ENCODE results near the gene GRHL1.

The GRHL1 gene

DNA sequence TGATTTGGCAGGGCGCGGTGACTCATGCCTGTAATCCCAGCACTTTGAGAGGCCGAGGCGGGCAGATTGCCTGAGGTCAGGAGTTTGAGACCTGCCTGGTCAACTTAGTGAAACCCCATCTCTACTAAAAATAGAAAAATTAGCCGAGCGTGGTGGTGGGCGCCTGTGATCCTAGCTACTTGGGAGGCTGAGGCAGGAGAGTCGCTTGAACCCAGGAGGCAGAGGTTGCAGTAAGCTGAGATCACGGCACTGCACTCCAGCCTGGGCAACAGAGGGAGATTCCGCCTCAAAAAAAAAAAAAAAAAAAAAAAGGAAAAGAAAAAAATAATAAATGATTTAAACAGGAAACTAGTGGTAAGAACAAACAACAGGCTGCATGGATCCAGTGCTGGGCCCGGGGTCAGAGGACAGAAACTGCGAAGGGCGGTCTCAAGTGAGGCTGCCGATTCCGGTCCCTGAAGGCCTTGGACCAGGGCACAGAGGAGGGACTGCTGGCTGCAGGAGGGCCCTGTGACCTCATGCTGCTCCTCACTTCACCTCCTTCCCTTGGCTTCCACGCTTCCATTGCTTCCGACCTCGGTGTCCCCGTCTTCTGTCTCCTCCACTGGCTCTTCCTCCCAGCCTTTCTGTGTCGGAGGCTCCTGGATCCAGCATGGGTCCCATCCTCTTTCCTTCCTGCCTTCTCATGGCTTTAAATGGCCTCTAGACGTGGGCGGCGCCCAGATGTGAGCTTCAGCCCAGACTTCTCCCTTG lies 2.1 kb upstream of the GRHL1 start:
- DNase-seq (ENCODE audit: low read depth, low spot score): no peak

DNA sequence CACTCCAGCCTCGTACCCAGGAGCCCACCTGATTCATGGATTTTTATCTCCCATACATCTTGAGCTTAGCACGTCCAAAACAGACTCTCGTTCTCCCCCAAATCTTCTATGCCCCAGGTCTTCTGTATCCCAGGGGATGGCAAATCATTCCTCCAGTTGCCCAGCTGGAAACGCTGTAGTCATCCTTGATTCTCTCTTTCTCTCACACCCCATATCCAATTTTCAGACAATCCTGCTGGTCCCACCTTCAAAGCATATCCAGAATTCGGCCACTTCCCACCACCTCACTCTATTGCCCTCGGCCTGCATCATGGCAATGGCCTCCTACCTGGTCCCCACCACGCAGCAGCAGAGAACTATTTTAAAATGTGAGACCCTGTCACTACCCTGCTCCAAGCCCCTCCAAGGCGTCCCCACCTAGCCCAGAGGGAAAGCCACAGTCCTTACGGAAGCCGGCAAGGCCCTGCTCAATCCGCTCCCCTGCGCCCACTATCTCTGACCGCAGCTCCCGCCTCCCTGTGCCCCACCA lies 1.4 kb upstream of the GRHL1 start:
- DNase-seq (ENCODE audit: low read depth, low spot score): no peak

DNA sequence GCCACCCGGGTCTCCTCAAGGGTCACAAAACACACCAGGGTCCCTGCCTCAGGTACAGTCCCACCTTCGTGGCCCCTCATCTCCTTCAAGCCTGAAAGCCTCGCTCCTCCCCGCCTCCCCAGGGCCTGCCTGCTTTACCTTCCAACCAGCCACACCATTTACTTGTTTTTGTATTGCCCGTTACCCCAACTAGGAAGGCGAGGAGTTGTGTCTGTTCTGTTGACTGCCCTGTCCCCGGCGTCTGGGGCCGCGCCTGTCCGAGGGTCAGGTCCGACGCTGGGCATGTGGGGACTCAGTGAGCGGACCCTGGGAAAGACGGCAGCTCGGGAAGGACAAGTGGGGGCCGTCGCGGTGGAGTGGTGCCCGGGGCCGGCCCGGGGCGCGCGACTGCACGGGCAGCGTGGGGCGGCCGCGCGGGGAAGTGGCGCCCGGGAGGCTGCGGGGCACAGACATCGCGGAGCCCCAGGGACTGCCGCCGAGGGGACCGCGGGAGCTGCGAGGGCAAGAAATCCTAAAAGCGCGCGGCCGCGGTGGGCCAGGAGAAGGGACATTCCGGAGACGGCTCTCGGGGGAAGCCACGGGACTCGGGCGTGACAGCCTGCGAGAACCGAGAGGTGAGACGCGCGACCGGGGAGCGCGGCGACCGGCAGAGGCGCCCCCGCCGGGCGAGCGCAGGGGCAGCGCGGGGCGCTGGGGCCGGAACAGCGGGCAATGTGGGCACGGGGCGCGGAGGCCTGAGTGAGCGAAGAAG lies 797 bp upstream of the GRHL1 start:
- DNase-seq (ENCODE audit: low read depth, low spot score): no peak

DNA sequence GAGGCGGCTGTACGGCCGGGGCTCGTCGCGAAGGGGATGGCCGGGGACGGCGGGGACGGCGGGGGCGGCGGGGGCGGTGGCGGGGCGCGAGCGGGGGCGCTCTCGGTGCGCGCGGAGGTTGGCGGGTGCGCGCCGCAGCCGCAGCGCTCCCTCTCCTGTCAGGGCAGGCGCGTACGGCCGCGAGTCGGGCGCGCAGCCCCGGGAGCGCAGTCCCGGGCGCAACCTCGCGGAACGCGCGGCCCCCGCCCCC lies 296 bp upstream of the GRHL1 start:
- no peak for DNase-seq (ENCODE audit: low read depth, low spot score)

DNA sequence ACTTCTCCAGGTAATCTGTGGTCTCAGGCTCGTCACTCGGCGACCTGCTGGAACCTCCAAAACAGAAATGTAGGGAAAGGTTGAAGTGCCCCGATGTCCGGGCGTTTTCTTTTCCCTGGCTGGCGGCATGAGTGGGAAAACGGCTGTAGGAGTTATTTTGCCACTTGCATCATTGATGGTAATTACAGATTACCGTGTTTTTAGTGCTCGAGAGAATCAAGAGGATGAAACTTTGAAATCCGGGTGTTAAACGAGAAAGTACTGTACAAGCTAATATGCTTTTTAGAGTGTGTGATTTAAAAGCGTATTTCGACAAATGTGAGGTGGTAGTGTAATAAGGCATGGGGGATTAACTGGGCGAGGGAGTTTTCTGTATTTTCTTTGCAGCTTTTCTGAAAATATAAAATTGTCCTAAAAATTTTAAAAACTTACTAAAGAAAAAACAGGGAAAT lies 819 bp downstream of the GRHL1 start:
- no peak for DNase-seq (ENCODE audit: low read depth, low spot score)

DNA sequence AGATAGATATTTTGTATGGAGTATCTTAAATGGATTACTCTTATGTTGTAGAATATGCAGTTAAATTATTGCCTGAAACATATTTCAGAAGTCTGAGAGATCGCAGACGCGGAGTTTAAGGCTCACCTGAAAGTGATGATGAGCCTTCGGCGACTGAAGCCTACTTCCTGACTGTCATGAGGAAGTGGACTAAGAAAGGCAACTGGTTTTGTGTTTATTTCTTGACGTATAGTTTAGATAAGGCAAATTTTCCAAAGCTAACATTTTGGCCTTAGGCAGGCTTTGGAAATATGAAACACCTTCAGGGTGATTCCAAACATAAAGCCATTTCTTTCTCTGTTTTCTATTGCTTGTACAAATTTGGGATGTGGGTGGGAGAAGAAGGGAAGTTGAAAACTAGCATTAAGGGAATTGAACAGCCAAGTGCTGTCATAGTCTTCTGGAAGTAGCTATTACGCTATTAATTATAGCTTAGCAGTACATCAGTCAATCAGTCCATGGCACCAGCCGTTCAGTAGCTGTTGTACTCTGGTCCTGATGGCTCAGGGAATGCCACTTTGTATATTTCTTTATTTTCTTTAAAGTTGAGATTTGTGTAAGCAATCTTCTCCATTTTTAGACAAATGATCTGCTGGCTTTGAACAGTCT lies 1.5 kb downstream of the GRHL1 start:
- DNase-seq (ENCODE audit: low read depth, low spot score): no peak

DNA sequence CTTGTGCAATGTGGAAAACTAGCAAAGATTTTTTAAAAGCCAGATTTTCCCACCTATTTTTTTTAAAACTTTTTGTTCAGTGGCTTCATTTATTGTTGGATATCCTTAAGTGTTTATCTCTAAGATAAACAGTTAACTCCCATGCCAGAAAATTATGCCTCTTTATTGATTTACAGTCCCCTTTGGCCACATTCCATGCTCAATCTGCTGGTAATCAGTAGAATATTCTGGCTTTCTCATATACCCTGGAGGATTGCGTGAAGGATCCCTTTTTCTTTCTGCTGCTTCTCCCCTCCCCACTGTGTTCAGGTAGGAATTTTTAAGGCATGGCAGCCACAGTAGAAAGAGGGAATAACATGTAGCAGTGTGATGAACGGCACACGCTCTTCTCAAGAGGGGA lies 2.6 kb downstream of the GRHL1 start:
- no peak for DNase-seq (ENCODE audit: low read depth, low spot score)

DNA sequence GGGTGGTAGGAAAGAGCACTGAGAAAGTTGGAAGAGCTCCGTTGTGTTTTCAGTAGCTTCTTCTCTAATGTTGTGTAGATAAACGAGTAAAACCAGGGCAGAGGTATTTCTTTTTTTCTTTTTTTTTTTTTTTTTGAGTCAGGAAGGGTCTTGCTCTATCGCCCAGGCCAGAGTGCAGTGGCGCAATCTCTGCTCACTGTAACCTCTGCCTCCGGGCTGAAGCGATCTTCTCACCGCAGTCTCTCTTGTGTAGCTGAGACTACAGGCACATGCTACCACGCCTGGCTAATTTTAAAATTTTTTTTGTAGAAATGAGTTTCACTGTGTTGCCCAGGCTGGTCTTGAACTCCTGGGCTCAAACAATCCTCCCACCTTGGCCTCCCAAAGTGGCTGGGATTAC lies 6.6 kb downstream of the GRHL1 start:
- no peak for DNase-seq (ENCODE audit: low read depth, low spot score)

DNA sequence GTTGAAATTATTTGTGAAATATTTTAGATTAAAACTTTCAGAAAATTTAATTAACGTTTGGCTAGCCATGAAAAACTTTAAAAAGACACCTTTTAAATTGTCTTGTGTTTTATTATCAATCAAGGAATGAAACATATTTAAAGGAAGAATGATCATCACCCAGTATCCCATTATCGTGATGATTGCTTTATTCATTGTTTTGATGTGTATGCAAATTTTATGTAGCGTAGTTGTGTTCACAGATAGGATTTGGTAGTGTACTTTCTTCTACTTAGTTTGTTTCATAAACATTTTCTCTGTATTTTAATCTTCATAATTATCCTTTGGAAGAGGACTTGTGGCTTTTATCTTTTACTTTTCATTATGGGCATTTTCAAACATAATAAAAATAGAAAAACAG lies 7.8 kb downstream of the GRHL1 start:
- no peak for DNase-seq (ENCODE audit: low read depth, low spot score)

DNA sequence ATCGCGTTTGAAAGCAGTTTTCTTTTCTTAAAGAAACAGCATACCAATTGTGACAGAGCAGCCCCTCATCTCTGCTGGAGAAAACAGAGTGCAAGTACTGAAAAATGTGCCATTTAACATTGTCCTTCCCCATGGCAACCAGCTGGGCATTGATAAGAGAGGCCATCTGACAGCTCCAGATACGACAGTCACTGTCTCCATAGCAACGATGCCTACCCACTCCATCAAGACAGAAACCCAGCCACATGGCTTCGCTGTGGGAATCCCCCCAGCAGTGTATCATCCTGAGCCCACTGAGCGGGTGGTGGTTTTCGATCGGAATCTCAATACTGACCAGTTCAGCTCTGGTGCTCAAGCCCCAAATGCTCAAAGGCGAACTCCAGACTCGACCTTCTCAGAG lies 9.5 kb downstream of the GRHL1 start:
- no peak for DNase-seq (ENCODE audit: low read depth, low spot score)

DNA sequence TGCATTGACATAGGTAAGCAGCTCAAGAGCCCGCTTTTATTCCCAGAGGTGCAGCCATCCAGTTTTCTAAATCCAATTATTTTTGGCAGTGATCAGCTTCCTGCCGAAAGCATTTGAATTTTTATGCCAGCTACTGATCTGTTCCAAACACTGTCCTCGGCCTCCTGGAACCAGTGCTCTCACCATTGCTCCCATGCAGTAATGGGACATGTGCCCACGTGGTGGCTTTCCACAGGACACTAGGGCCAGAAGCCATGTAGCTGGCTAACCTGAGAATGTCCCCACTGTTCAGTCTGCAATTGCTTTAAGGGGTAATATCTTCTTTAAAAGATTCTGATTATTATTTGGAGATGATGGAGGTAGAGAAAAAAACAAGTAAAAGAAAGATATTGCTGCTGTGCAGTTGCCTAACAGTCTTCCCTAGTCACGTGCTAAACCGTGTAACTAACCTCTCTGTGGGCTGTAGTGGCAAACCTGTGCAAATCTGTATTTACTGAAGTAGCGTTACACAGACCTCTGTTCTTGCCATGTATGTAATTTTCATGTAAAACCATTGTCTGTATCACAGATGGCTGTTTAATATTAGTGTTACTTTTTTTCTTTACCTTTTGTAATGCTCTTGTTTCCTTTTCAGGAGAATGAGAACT lies 13.0 kb downstream of the GRHL1 start:
- DNase-seq (ENCODE audit: low read depth, low spot score): no peak

DNA sequence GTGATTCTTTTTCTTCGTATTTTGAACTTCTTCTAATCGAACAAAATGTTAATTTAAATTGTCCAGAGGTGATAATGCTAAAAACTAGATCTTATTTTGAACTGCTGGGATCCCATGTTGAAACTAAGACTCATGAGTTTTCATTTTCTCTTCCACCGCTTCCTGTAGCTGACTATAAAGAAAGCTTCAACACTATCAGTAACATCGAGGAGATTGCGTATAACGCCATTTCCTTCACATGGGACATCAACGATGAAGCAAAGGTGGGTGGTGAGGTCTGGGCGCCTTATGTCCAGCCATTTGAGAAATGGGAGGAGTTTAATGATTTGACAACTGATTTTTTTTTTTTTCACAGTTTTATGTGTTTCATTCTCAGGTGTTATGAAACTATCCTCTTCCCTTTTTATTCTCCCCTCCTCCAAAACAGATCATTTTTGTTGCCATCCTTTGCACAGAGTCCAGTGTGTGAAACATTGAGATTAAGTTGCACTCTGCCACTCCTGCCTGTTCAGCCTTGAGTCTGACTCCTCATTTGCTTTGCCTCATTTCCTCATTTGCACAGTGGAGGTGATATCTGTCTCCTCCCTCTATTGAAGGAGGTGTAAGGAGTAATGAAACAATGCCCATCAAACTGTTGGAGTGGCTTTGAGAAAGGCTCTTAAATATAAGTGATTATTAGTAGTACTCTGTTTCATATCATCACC lies 13.8 kb downstream of the GRHL1 start:
- no peak for DNase-seq (ENCODE audit: low read depth, low spot score)

DNA sequence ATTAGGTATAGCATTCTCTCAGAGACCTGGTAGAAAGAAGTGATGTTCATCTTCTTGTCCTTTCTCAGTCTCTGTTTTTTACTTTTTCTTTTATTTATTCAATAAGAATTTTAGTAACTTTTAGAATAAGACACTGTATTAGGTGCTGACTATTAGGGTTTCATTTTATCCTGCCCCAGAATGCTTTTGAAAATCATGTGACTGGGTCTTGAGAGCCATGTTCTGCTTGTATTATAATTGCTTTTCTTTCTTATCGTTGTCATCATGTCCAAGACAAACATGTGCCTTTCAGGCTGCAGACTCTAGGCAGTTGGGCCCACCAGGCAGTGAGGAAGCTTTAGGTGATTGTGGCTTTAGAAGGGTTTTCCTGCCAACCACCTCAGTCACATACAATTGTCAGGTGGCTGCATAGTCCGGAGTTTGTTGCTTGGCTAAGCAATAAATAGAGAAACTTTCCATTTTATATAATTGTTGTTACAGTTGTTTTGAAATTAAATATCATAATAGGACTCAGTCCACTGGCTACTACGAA lies 15.1 kb downstream of the GRHL1 start:
- DNase-seq (ENCODE audit: low read depth, low spot score): no peak

DNA sequence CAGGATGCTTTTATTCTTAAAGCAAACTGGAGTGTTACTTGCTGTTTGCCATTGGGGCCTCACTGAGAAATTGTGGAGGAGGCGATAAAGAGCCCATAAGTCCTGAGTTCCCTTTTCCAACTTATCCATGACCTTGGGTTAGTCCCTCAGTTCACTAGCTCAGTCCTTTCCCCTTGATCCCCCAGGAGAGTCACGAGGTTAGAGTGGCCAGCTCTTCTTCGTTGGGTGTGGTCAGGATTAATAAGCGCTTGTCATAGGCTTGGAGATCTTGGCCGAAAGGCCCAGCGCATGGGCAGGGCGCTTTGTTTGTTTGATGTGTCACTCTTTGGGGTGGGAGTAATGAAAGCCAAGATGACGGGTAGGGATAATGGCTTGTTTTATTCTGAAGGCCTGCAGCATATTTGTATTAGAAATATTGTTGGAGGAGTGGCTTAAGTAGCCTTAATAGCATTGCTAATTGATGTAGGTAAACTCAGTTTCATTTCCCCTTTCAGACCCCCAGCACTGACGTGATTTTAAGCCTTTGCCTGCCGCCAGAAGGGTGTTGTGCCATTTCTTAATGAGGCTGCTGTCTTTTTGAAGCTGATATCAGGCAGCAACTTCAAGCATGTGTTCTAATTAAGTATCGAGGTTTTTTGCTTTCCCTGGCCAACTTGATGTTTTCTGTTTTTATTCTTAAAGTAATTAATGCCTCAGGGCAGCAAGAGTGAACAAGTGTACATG lies 15.7 kb downstream of the GRHL1 start:
- no peak for DNase-seq (ENCODE audit: low read depth, low spot score)

DNA sequence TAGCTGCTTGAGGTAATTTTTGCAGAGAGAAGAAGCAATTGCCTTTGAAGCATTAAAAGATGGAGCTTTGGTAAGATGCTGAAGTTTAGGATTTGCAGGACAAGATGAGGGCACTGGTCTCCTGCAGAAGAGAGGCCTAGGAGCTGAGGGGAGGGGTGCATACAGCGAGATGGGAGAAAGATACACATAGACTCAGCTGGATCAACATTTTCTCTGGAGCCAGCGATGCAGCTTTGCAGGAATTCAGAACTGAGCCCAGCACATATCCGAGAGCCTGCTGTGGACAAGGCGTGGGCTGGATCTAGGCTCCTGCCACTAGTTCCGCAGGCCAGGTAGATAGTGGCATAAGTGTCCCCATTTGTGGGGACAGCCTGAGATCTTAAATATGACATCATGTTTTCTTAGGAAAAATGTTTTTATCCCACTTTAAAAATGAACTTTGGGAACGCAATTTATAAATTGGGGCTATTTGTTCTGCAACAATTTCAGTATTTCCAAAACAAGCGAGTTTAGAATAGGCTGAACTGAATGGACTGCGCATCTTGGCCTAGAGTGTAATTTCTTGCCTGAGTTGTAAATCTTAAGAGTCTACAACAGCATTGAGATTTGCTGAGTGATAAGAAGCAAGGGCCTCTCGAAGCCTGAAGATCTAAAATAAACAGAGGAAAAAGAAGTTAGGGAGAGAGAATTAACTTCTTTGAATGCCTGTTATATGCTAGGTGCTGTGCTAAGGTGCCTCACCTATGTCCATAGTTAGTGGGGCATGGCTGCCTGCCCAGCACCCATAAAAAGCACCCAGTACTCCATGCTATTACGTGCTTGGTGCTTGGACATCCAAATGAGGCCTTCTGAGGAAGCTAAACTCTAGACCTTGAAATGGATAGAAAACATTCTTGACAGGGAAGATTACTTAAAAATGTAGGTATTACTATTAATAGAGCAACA lies 17.3 kb downstream of the GRHL1 start:
- no peak for DNase-seq (ENCODE audit: low read depth, low spot score)

DNA sequence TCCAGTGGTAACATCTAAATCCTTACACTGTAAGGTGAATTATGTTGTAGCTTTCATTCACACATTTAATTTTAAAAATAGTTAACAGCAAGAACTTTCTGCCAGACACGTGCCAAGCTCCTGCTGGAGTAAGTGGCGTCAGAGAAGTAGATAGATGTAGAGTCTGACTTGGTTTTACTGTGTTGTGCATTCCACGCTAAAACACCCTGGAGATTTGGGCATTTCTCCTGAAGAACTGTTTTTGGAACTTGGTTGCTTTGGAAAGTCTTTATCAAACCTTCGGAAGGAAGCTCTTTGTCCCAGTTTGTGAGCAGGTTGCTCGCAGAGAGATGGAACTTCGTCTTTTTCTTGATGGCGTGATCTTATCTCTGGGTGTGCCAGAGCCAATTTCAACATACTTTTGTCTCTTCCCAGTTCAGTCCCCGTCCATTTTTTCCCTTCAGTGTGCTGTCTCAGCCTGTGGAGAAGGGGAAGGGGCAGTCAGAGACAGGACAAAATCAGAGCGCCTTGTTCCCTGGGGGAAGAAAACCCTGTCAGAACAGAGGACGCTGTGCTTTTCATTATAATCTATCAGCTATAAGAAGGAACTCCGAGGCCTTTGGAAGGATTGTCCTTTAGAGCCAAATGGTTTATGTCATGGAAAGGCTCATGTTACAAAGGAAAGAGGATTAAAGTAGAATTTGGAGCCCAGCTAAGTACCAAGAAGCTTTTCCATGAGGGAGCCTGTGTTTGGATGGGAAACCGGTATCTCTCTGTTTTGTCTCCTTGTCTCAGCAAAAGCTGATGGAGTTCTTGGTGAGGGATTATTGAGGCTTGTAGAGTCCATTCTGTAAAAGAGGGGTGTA lies 18.9 kb downstream of the GRHL1 start:
- no peak for DNase-seq (ENCODE audit: low read depth, low spot score)

DNA sequence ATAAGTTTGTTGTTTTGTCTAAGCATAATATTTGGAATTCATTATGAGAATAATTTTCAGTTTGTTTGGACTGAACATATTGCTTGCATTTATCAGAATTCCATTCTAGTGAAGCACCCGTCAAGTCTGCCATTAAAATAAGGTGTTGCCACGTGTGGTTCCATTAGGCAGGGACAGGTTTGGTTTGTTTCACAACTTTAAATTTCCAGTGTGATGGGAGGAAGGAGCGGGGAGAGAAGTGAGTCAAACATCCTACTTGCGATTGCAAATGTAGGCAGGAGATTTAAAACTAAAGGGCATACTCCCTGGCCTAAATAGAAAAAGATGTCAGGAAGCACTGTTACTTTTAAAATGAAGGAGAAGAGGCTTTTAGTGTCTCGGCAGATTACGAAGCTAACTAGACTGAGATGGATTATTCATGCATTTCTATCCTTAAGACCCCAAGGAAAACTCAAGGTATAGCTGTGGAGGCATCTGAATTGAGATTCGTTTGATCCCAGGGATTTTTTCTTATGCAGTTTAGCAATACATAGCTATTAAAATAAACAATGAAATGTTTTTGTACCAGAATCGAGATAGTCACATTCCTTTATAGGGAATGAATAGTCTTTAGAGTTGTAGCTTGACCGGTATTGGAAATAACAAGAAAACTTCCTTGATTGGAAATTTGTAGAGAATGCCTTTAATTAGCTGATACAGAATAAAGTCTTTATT lies 19.8 kb downstream of the GRHL1 start:
- no peak for DNase-seq (ENCODE audit: low read depth, low spot score)

DNA sequence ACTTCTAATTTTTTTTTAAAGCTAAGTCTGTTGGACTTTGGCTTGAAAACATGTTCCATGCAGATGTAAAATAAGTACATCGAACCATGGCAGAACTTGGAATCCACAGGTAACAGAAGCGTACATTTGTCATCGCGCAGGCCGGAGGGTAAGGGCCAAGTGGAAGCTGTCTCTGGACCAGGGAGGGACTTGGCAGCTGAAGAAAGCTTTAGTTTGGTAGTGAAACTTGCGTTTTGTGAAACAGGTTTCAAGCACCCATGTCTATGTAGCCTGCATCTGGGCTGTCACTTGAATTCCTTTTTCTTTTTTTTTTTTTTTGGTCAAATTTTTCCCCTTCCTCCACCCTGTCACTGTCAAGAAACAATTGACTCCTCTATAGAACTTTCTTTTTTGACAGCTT lies 20.4 kb downstream of the GRHL1 start:
- no peak for DNase-seq (ENCODE audit: low read depth, low spot score)
